ENCODE results near the gene EPHB3. TPM values are rescaled to one million over a fixed set of nuclear protein-coding genes. Genes with fewer than 3 reads are reported as not detected.

Gene EPHB3
- total and polyA plus RNA-seq, 2 donors (not counting 3 experiments of a cell fraction or from before 2014, with no cell fraction given), result 0.01 TPM; not detected in 1

GRCh38 chr3:184523825-184524615 is 37.6 kb upstream of the EPHB3 start:
- Histone ChIP-seq H3K4me2 (ENCODE audit: insufficient read depth, low read length) (no peak overlapping the region), H2AFZ (ENCODE audit: low read depth, low read length) (no peak overlapping the region), H3K9me1 (replicated peaks; ENCODE audit: control insufficient read depth, extremely low read depth, insufficient read depth, low read length) (no peaks in the 10 kb centered on the region), H4K20me1 (replicated peaks; ENCODE audit: control insufficient read depth, extremely low read depth, insufficient read depth, low read length) (no peaks in the 10 kb centered on the region), H3K9me3 (replicated peaks; ENCODE audit: control insufficient read depth, insufficient read depth, low read length) (no peaks in the 10 kb centered on the region), H3K4me1 (ENCODE audit: control insufficient read depth, extremely low read depth, insufficient read depth, low read length) (peaks cover 19% of the 10 kb centered on the region), H3K27me3 (ENCODE audit: control insufficient read depth in 2 of 2, insufficient read depth in 2 of 2, low read length in 2 of 2) (peaks cover 0 to 4% of the 10 kb centered on the region in 2 experiments), H3K9ac (replicated peaks; ENCODE audit: extremely low read depth, insufficient read depth, low read length) (no peak overlapping the region), H3K27ac (ENCODE audit: insufficient read depth, low read depth, low read length) (no peak overlapping the region), H3K36me3 (ENCODE audit: control insufficient read depth in 2 of 2, extremely low read depth in 1 of 2, insufficient read depth in 2 of 2, low read length in 2 of 2) (no peaks in the 10 kb centered on the region), H3K79me2 (ENCODE audit: control insufficient read depth, insufficient read depth, low read length) (no peaks in the 10 kb centered on the region), H3K4me3 (replicated peaks in 1 of 3; ENCODE audit: insufficient read depth in 1 of 3, low read depth in 1 of 3, low read length in 3 of 3) (no peak overlapping the region)
- intact Hi-C loops (cut with micrococcal nuclease) (no loop called here), dilution Hi-C loops (cut with MboI; ENCODE audit: extremely low pct_ligation_motif_present, low sequenced_read_pairs) (no loop called here)
- BruUV-seq (replicated peaks), result no TSS peak
- DNase-seq (ENCODE audit: low read depth, low spot score) (peak; percentile 44), FAIRE-seq (peak; percentile 84)
- ChIA-PET CTCF (interaction anchor here (0.7 to 1.9 kb wide), 2 partner anchors 9 to 10 kb away, joined by 4 to 20 read pairs; no protein-coding TSS in a partner anchor), POLR2A (no interaction called here)
- peak; percentile 94 for TF ChIP-seq FOS (IDR thresholded peaks at IDR 0.05; ENCODE audit: borderline replicate concordance, insufficient read depth, low read length)
- TF ChIP-seq POLR2A (IDR thresholded peaks at IDR 0.05; ENCODE audit: low read depth, low read length), result no peak
- TF ChIP-seq POLR2AphosphoS5 (IDR thresholded peaks at IDR 0.05; ENCODE audit: insufficient read depth, low read depth, low read length), result no peak
- TF ChIP-seq EZH2 (IDR thresholded peaks at IDR 0.05; ENCODE audit: borderline replicate concordance, low read depth, low read length, severe bottlenecking), result no peak
- TF ChIP-seq JUN (IDR thresholded peaks at IDR 0.05; ENCODE audit: borderline replicate concordance, insufficient read depth, insufficient read length, low read depth), result peak; percentile 62

- H3K9ac ChIP-seq (replicated peaks; ENCODE audit: extremely low read depth, insufficient read depth, low read length), result peak overlapping the region; percentile 54
- no TSS peak for BruUV-seq (replicated peaks)
- H3K9me1 ChIP-seq (replicated peaks; ENCODE audit: control insufficient read depth, extremely low read depth, insufficient read depth, low read length), result no peaks in the 10 kb centered on the region
- ChIA-PET POLR2A (no interaction called here), CTCF (interaction anchor here (0.6 to 2.0 kb wide), 9 partner anchors 10 to 633 kb away, joined by 3 to 20 read pairs (median 6); partner anchors contain the start of gene EPHB3)
- no peaks in the 10 kb centered on the region for H4K20me1 ChIP-seq (replicated peaks; ENCODE audit: control insufficient read depth, extremely low read depth, insufficient read depth, low read length)
- TF ChIP-seq MYC (IDR thresholded peaks at IDR 0.05; ENCODE audit: low read depth, low read length) (no peak), CTCF (IDR thresholded peaks at IDR 0.05; ENCODE audit: extremely low read depth in 1 of 2, insufficient read depth in 1 of 2, low read depth in 1 of 2, low read length in 2 of 2) (no peak), FOS (IDR thresholded peaks at IDR 0.05; ENCODE audit: borderline replicate concordance, insufficient read depth, low read length) (peak; percentile 19), GATA2 (IDR thresholded peaks at IDR 0.05; ENCODE audit: insufficient read depth, insufficient read length, low read depth, low read length) (no peak)
- TF ChIP-seq, protein P1, sequence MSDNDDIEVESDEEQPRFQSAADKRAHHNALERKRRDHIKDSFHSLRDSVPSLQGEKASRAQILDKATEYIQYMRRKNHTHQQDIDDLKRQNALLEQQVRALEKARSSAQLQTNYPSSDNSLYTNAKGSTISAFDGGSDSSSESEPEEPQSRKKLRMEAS (IDR thresholded peaks at IDR 0.05; ENCODE audit: insufficient read depth, insufficient read length), result no peak
- FAIRE-seq (peak; percentile 80), DNase-seq (ENCODE audit: low read depth, low spot score) (no peak)
- intact Hi-C loops (cut with micrococcal nuclease), result loop anchor here (1.0 kb wide), 1 partner anchor 11 kb away; no protein-coding TSS in a partner anchor
- dilution Hi-C loops (cut with MboI; ENCODE audit: extremely low pct_ligation_motif_present, low sequenced_read_pairs), result no loop called here
- peaks cover 19% of the 10 kb centered on the region for H3K4me1 ChIP-seq (ENCODE audit: control insufficient read depth, extremely low read depth, insufficient read depth, low read length)
- H3K4me3 ChIP-seq (replicated peaks in 1 of 3; ENCODE audit: insufficient read depth in 1 of 3, low read depth in 1 of 3, low read length in 3 of 3), result peak overlapping the region; percentile 10 to 49 (median 47)
- H3K27me3 ChIP-seq (ENCODE audit: control insufficient read depth in 2 of 2, insufficient read depth in 2 of 2, low read length in 2 of 2), result peaks cover 0 to 4% of the 10 kb centered on the region in 2 experiments
- peak overlapping the region; percentile 73 for H3K27ac ChIP-seq (ENCODE audit: insufficient read depth, low read depth, low read length)
- H3K36me3 ChIP-seq (ENCODE audit: control insufficient read depth in 2 of 2, extremely low read depth in 1 of 2, insufficient read depth in 2 of 2, low read length in 2 of 2), result no peaks in the 10 kb centered on the region
- peak overlapping the region; percentile 72 for H3K4me2 ChIP-seq (ENCODE audit: insufficient read depth, low read length)
- H3K79me2 ChIP-seq (ENCODE audit: control insufficient read depth, insufficient read depth, low read length), result no peaks in the 10 kb centered on the region
- peak overlapping the region; percentile 90 for H2AFZ ChIP-seq (ENCODE audit: low read depth, low read length)
- H3K9me3 ChIP-seq (replicated peaks; ENCODE audit: control insufficient read depth, insufficient read depth, low read length), result no peaks in the 10 kb centered on the region
These were observed 36.6 kb upstream of the EPHB3 start for GRCh38 chr3:184524981-184525336.

All from endothelial cell of umbilical vein (primary cell).